ENCODE results near the gene CSNK1G1. TPM values are rescaled to one million over a fixed set of nuclear protein-coding genes. Genes with fewer than 3 reads are reported as not detected.

CSNK1G1 gene
- polyA plus RNA-seq, 1 of the 3 experiments (the other 2 are of a cell fraction) = 10.2 TPM

GRCh38 chr15:64354688-64355344 is 1.2 kb downstream of the CSNK1G1 start (continued):
- no peak for TF ChIP-seq MXI1 (IDR thresholded peaks at IDR 0.05; ENCODE audit: low read depth, low read length)
- TF ChIP-seq RAD21 (IDR thresholded peaks at IDR 0.05; ENCODE audit: low read length) = no peak
- TF ChIP-seq RFX5 (IDR thresholded peaks at IDR 0.05; ENCODE audit: low read length) = no peak
- no peak for TF ChIP-seq ELF1 (IDR thresholded peaks at IDR 0.05)
- no peak for TF ChIP-seq MAX (IDR thresholded peaks at IDR 0.05; ENCODE audit: low read depth)
- TF ChIP-seq EZH2phosphoT487 (IDR thresholded peaks at IDR 0.05; ENCODE audit: borderline replicate concordance, low read depth) = no peak
- no peak for TF ChIP-seq FOSL2 (IDR thresholded peaks at IDR 0.05; ENCODE audit: borderline replicate concordance, low read depth)

GRCh38 chr15:64351265-64351664 is 4.7 kb downstream of the CSNK1G1 start:
- H3K9me3 ChIP-seq = no peaks in the 10 kb centered on the region
- no peaks in the 10 kb centered on the region for H3K27me3 ChIP-seq (ENCODE audit: insufficient read depth)
- WGBS (ENCODE audit: low lambda C conversion rate) = 51% methylated on average over 6 of the region's 7 CpGs
- peak overlapping the region; percentile 3 to 81; a peak in 3 of 4 replicates for H3K27ac ChIP-seq (ENCODE audit: low read depth in 2 of 2, low read length in 1 of 2)
- POLR2A ChIA-PET = no interaction called here
- peaks cover 4 to 23% of the 10 kb centered on the region in 2 experiments for H3K36me3 ChIP-seq (replicated peaks in 1 of 2; ENCODE audit: control insufficient read depth in 1 of 2, insufficient read depth in 2 of 2, low read length in 1 of 2)
- no peak for DNase-seq
- peaks cover 96% of the 10 kb centered on the region for H3K79me2 ChIP-seq (ENCODE audit: insufficient read depth)
- no peak overlapping the region for H2AFZ ChIP-seq (ENCODE audit: low read depth)
- peaks cover 4 to 27% of the 10 kb centered on the region in 2 experiments; a peak in 3 of 4 replicates for H3K4me1 ChIP-seq (ENCODE audit: control insufficient read depth in 1 of 2, insufficient read depth in 2 of 2, low read depth in 1 of 2, low read length in 1 of 2)
- peak overlapping the region; percentile 64 for H3K4me2 ChIP-seq
- CTCF ChIA-PET = interaction anchor here (1.2 to 1.8 kb wide), 2 partner anchors 36 to 142 kb away, joined by 3 to 10 read pairs; partner anchors contain the start of gene TRIP4
- peak overlapping the region in 1 of 2 experiments; percentile 18; a peak in 1 of 4 replicates for H3K4me3 ChIP-seq (ENCODE audit: low read depth in 2 of 2, low read length in 1 of 2)
- peaks cover 37% of the 10 kb centered on the region for H4K20me1 ChIP-seq (ENCODE audit: insufficient read depth)
- H3K9ac ChIP-seq = peak overlapping the region; percentile 16; the same call in 1 of the 2 replicates
- H3F3A ChIP-seq (replicated peaks; ENCODE audit: insufficient read depth) = peaks cover 23% of the 10 kb centered on the region
- no peak for TF ChIP-seq CHD2 (IDR thresholded peaks at IDR 0.05; ENCODE audit: low read length, partially characterized antibody)
- no peak for TF ChIP-seq TEAD4 (IDR thresholded peaks at IDR 0.05; ENCODE audit: borderline replicate concordance, insufficient read depth)
- TF ChIP-seq PBX3 (IDR thresholded peaks at IDR 0.05) = peak; percentile 64
- TF ChIP-seq REST (IDR thresholded peaks at IDR 0.05; ENCODE audit: low read depth, low read length) = no peak
- no peak for TF ChIP-seq SMC3 (IDR thresholded peaks at IDR 0.05; ENCODE audit: low read depth, low read length)
- 0 out of 2 replicates have a peak, but pooled peaks have one; percentile 24 for TF ChIP-seq NFIC (IDR thresholded peaks at IDR 0.05; ENCODE audit: borderline replicate concordance)
- 0 out of 2 replicates have a peak, but pooled peaks have one; percentile 44 for TF ChIP-seq TCF12 (IDR thresholded peaks at IDR 0.05)
- no peak for TF ChIP-seq ZBTB33 (IDR thresholded peaks at IDR 0.05; ENCODE audit: borderline replicate concordance, low read depth)
- TF ChIP-seq YY1 (IDR thresholded peaks at IDR 0.05; ENCODE audit: low read depth) = no peak
- no peak for TF ChIP-seq RFX5 (IDR thresholded peaks at IDR 0.05; ENCODE audit: low read length)
- no peak for TF ChIP-seq TAF1 (IDR thresholded peaks at IDR 0.05; ENCODE audit: borderline replicate concordance, low read depth, low read length)
- TF ChIP-seq EP300 (IDR thresholded peaks at IDR 0.05; ENCODE audit: borderline replicate concordance in 1 of 2, low read depth in 1 of 2, low read length in 1 of 2) = peak in 1 of 2 experiments; percentile 53; a peak in 1 of 4 replicates
- H3K9me2 ChIP-seq = no peaks in the 10 kb centered on the region

Measured in SK-N-SH (cell line).